Measurements from ENCODE around the gene OXT.
"Not testable (repeated sequence)": the region's sequence is repeated elsewhere in the genome, so short reads cannot be mapped to it uniquely, and the experiment has no call there.

OXT gene

GRCh38 chr20:3047486-3048419 is 23.7 kb upstream of the OXT start:
- no peak overlapping the region for H3K4me3 ChIP-seq (ENCODE audit: low read length in 2 of 2)
- peaks cover 6 to 8% of the 10 kb centered on the region in 2 donors for H3K4me1 ChIP-seq (ENCODE audit: control insufficient read depth in 2 of 2, insufficient read depth in 2 of 2, low read length in 2 of 2)
- peaks cover 13 to 23% of the 10 kb centered on the region in 2 donors for H3K36me3 ChIP-seq (ENCODE audit: control insufficient read depth in 2 of 2, insufficient read depth in 2 of 2, low read length in 2 of 2)
- H3K9me3 ChIP-seq (ENCODE audit: control insufficient read depth in 2 of 2, low read length in 2 of 2) = no peaks in the 10 kb centered on the region
- H3K27me3 ChIP-seq (ENCODE audit: control insufficient read depth in 2 of 2, insufficient read depth in 2 of 2, low read length in 2 of 2) = no peaks in the 10 kb centered on the region
- no peak overlapping the region for H3K9ac ChIP-seq (ENCODE audit: low read depth in 1 of 2, low read length in 2 of 2)
- no peak overlapping the region for H3K27ac ChIP-seq (ENCODE audit: low read depth in 2 of 2, low read length in 2 of 2)

- Histone ChIP-seq H3K9ac (ENCODE audit: low read depth in 1 of 2, low read length in 2 of 2) (no peak overlapping the region), H3K4me1 (ENCODE audit: control insufficient read depth in 2 of 2, insufficient read depth in 2 of 2, low read length in 2 of 2) (peaks cover 6% of the 10 kb centered on the region in 2 donors), H3K36me3 (ENCODE audit: control insufficient read depth in 2 of 2, insufficient read depth in 2 of 2, low read length in 2 of 2) (peaks cover 13 to 23% of the 10 kb centered on the region in 2 donors), H3K27ac (ENCODE audit: low read depth in 2 of 2, low read length in 2 of 2) (no peak overlapping the region), H3K9me3 (ENCODE audit: control insufficient read depth in 2 of 2, low read length in 2 of 2) (no peaks in the 10 kb centered on the region), H3K27me3 (ENCODE audit: control insufficient read depth in 2 of 2, insufficient read depth in 2 of 2, low read length in 2 of 2) (no peaks in the 10 kb centered on the region), H3K4me3 (ENCODE audit: low read length in 2 of 2) (no peak overlapping the region)
Measured at GRCh38 chr20:3051385-3052019, 19.9 kb upstream of the OXT start.

- Histone ChIP-seq H3K27me3 (ENCODE audit: control insufficient read depth in 2 of 2, insufficient read depth in 2 of 2, low read length in 2 of 2) (no peaks in the 10 kb centered on the region), H3K9ac (ENCODE audit: low read depth in 1 of 2, low read length in 2 of 2) (no peak overlapping the region), H3K27ac (ENCODE audit: low read depth in 2 of 2, low read length in 2 of 2) (no peak overlapping the region), H3K4me3 (ENCODE audit: low read length in 2 of 2) (no peak overlapping the region), H3K4me1 (ENCODE audit: control insufficient read depth in 2 of 2, insufficient read depth in 2 of 2, low read length in 2 of 2) (no peaks in the 10 kb centered on the region), H3K36me3 (ENCODE audit: control insufficient read depth in 2 of 2, insufficient read depth in 2 of 2, low read length in 2 of 2) (no peaks in the 10 kb centered on the region), H3K9me3 (ENCODE audit: control insufficient read depth in 2 of 2, low read length in 2 of 2) (no peaks in the 10 kb centered on the region)
Measured at GRCh38 chr20:3059489-3059888, 11.9 kb upstream of the OXT start.

GRCh38 chr20:3064119-3064518 is 7.3 kb upstream of the OXT start:
- H3K9ac ChIP-seq (ENCODE audit: low read depth in 1 of 2, low read length in 2 of 2); H3K9me3 ChIP-seq (ENCODE audit: control insufficient read depth in 2 of 2, low read length in 2 of 2); H3K4me1 ChIP-seq (ENCODE audit: control insufficient read depth in 2 of 2, insufficient read depth in 2 of 2, low read length in 2 of 2); H3K27me3 ChIP-seq (ENCODE audit: control insufficient read depth in 2 of 2, insufficient read depth in 2 of 2, low read length in 2 of 2); H3K27ac ChIP-seq (ENCODE audit: low read depth in 2 of 2, low read length in 2 of 2); H3K36me3 ChIP-seq (ENCODE audit: control insufficient read depth in 2 of 2, insufficient read depth in 2 of 2, low read length in 2 of 2); H3K4me3 ChIP-seq (ENCODE audit: low read length in 2 of 2): not testable (repeated sequence)

- Histone ChIP-seq H3K27ac (ENCODE audit: low read depth in 2 of 2, low read length in 2 of 2) (no peak overlapping the region), H3K9me3 (ENCODE audit: control insufficient read depth in 2 of 2, low read length in 2 of 2) (no peaks in the 10 kb centered on the region), H3K4me3 (ENCODE audit: low read length in 2 of 2) (no peak overlapping the region), H3K9ac (ENCODE audit: low read depth in 1 of 2, low read length in 2 of 2) (no peak overlapping the region), H3K36me3 (ENCODE audit: control insufficient read depth in 2 of 2, insufficient read depth in 2 of 2, low read length in 2 of 2) (no peaks in the 10 kb centered on the region), H3K4me1 (ENCODE audit: control insufficient read depth in 2 of 2, insufficient read depth in 2 of 2, low read length in 2 of 2) (peaks cover 0 to 5% of the 10 kb centered on the region in 2 donors), H3K27me3 (ENCODE audit: control insufficient read depth in 2 of 2, insufficient read depth in 2 of 2, low read length in 2 of 2) (peaks cover 0 to 11% of the 10 kb centered on the region in 2 donors)
Measured at GRCh38 chr20:3067139-3068014, 4.0 kb upstream of the OXT start.

GRCh38 chr20:3068075-3068474 is 3.3 kb upstream of the OXT start:
- Histone ChIP-seq H3K27me3 (ENCODE audit: control insufficient read depth in 2 of 2, insufficient read depth in 2 of 2, low read length in 2 of 2) (peaks cover 0 to 18% of the 10 kb centered on the region in 2 donors), H3K9me3 (ENCODE audit: control insufficient read depth in 2 of 2, low read length in 2 of 2) (no peaks in the 10 kb centered on the region), H3K36me3 (ENCODE audit: control insufficient read depth in 2 of 2, insufficient read depth in 2 of 2, low read length in 2 of 2) (no peaks in the 10 kb centered on the region), H3K4me1 (ENCODE audit: control insufficient read depth in 2 of 2, insufficient read depth in 2 of 2, low read length in 2 of 2) (peaks cover 0 to 6% of the 10 kb centered on the region in 2 donors), H3K4me3 (ENCODE audit: low read length in 2 of 2) (no peak overlapping the region), H3K27ac (ENCODE audit: low read depth in 2 of 2, low read length in 2 of 2) (no peak overlapping the region), H3K9ac (ENCODE audit: low read depth in 1 of 2, low read length in 2 of 2) (no peak overlapping the region)

- Histone ChIP-seq H3K9ac (ENCODE audit: low read depth in 1 of 2, low read length in 2 of 2) (no peak overlapping the region), H3K36me3 (ENCODE audit: control insufficient read depth in 2 of 2, insufficient read depth in 2 of 2, low read length in 2 of 2) (no peaks in the 10 kb centered on the region), H3K27me3 (ENCODE audit: control insufficient read depth in 2 of 2, insufficient read depth in 2 of 2, low read length in 2 of 2) (peaks cover 0 to 18% of the 10 kb centered on the region in 2 donors), H3K9me3 (ENCODE audit: control insufficient read depth in 2 of 2, low read length in 2 of 2) (no peaks in the 10 kb centered on the region), H3K27ac (ENCODE audit: low read depth in 2 of 2, low read length in 2 of 2) (no peak overlapping the region), H3K4me1 (ENCODE audit: control insufficient read depth in 2 of 2, insufficient read depth in 2 of 2, low read length in 2 of 2) (peaks cover 0 to 6% of the 10 kb centered on the region in 2 donors), H3K4me3 (ENCODE audit: low read length in 2 of 2) (no peak overlapping the region)
Measured at GRCh38 chr20:3068986-3069900, 2.2 kb upstream of the OXT start.

GRCh38 chr20:3070725-3071124 is 695 bp upstream of the OXT start:
- Histone ChIP-seq H3K9ac (ENCODE audit: low read depth in 1 of 2, low read length in 2 of 2) (no peak overlapping the region), H3K9me3 (ENCODE audit: control insufficient read depth in 2 of 2, low read length in 2 of 2) (no peaks in the 10 kb centered on the region), H3K36me3 (ENCODE audit: control insufficient read depth in 2 of 2, insufficient read depth in 2 of 2, low read length in 2 of 2) (no peaks in the 10 kb centered on the region), H3K4me1 (ENCODE audit: control insufficient read depth in 2 of 2, insufficient read depth in 2 of 2, low read length in 2 of 2) (peaks cover 0 to 6% of the 10 kb centered on the region in 2 donors), H3K27me3 (ENCODE audit: control insufficient read depth in 2 of 2, insufficient read depth in 2 of 2, low read length in 2 of 2) (peaks cover 0 to 18% of the 10 kb centered on the region in 2 donors), H3K27ac (ENCODE audit: low read depth in 2 of 2, low read length in 2 of 2) (no peak overlapping the region), H3K4me3 (ENCODE audit: low read length in 2 of 2) (no peak overlapping the region)

GRCh38 chr20:3071266-3071609 is 182 bp upstream of the OXT start:
- Histone ChIP-seq H3K9me3 (ENCODE audit: control insufficient read depth in 2 of 2, low read length in 2 of 2) (no peaks in the 10 kb centered on the region), H3K27me3 (ENCODE audit: control insufficient read depth in 2 of 2, insufficient read depth in 2 of 2, low read length in 2 of 2) (peaks cover 0 to 18% of the 10 kb centered on the region in 2 donors), H3K4me3 (ENCODE audit: low read length in 2 of 2) (peak overlapping the region; percentile 41 to 46), H3K27ac (ENCODE audit: low read depth in 2 of 2, low read length in 2 of 2) (no peak overlapping the region), H3K36me3 (ENCODE audit: control insufficient read depth in 2 of 2, insufficient read depth in 2 of 2, low read length in 2 of 2) (no peaks in the 10 kb centered on the region), H3K4me1 (ENCODE audit: control insufficient read depth in 2 of 2, insufficient read depth in 2 of 2, low read length in 2 of 2) (peaks cover 0 to 6% of the 10 kb centered on the region in 2 donors), H3K9ac (ENCODE audit: low read depth in 1 of 2, low read length in 2 of 2) (no peak overlapping the region)

Data from mucosa of rectum (tissue), 2 donors.